HEK293 (cell line): ENCODE data around the gene AMBRA1.

ENCODE experiments used
- IKZF3 ChIP-seq: fragments of 450-650 bp; IDR thresholded peaks from 2 replicates; pipeline ENCODE4 v1.5.0; 2018; ENCODE audit warnings: missing biosample characterization, mild to moderate bottlenecking, missing genetic modification characterization, moderate library complexity
- PRDM2 ChIP-seq: fragments of 450-650 bp; formaldehyde crosslinking; IDR thresholded peaks from 2 replicates; pipeline ENCODE4 v1.5.1; 2016; ENCODE audit warnings: missing biosample characterization, missing genetic modification characterization, borderline replicate concordance
- TSHZ1 ChIP-seq: fragments of 450-650 bp; formaldehyde crosslinking; IDR thresholded peaks from 2 replicates; pipeline ENCODE4 v1.5.1; 2016; ENCODE audit warnings: missing biosample characterization, missing genetic modification characterization, borderline replicate concordance
- WT1 ChIP-seq: fragments of 450-650 bp; formaldehyde crosslinking; IDR thresholded peaks from 2 replicates; pipeline ENCODE4 v1.5.1; 2016; ENCODE audit warnings: missing biosample characterization, missing genetic modification characterization
- ZBTB1 ChIP-seq: fragments of 450-650 bp; formaldehyde crosslinking; IDR thresholded peaks from 2 replicates; pipeline ENCODE4 v1.5.1; 2016; ENCODE audit warnings: missing biosample characterization, missing genetic modification characterization
- ZFHX2 ChIP-seq: fragments of 450-650 bp; formaldehyde crosslinking; conservative IDR thresholded peaks from 2 replicates; pipeline ENCODE4 v1.5.1; 2016; ENCODE audit warnings: missing biosample characterization, missing genetic modification characterization
- ZNF157 ChIP-seq: fragments of 450-650 bp; formaldehyde crosslinking; IDR thresholded peaks from 2 replicates; pipeline ENCODE4 v1.5.1; 2016; ENCODE audit warnings: missing biosample characterization, missing genetic modification characterization
- ZNF175 ChIP-seq: fragments of 450-650 bp; formaldehyde crosslinking; IDR thresholded peaks from 2 replicates; pipeline ENCODE4 v1.5.1; 2016; ENCODE audit warnings: missing biosample characterization, missing genetic modification characterization
- ZNF248 ChIP-seq: fragments of 450-650 bp; formaldehyde crosslinking; IDR thresholded peaks from 2 replicates; pipeline ENCODE4 v1.5.1; 2017; ENCODE audit warnings: missing biosample characterization, missing genetic modification characterization
- ZNF26 ChIP-seq: fragments of 450-650 bp; formaldehyde crosslinking; IDR thresholded peaks from 2 replicates; pipeline ENCODE4 v1.5.1; 2016; ENCODE audit warnings: missing biosample characterization, missing genetic modification characterization
- ZNF335 ChIP-seq: fragments of 450-650 bp; formaldehyde crosslinking; conservative IDR thresholded peaks from 2 replicates; pipeline ENCODE4 v1.5.1; 2016; ENCODE audit warnings: missing biosample characterization, missing genetic modification characterization
- ZNF449 ChIP-seq: fragments of 450-650 bp; formaldehyde crosslinking; IDR thresholded peaks from 2 replicates; pipeline ENCODE4 v1.5.1; 2017; ENCODE audit warnings: missing biosample characterization, mild to moderate bottlenecking, missing genetic modification characterization, moderate library complexity
- ZNF549 ChIP-seq: fragments of 450-650 bp; IDR thresholded peaks from 2 replicates; pipeline ENCODE4 v1.5.1; 2018; ENCODE audit warnings: missing biosample characterization, missing genetic modification characterization, mild to moderate bottlenecking, inconsistent platforms, moderate library complexity
- ZNF624 ChIP-seq: fragments of 450-650 bp; formaldehyde crosslinking; IDR thresholded peaks from 2 replicates; pipeline ENCODE4 v1.5.1; 2017; ENCODE audit warnings: missing biosample characterization, missing genetic modification characterization
- TF ChIP-seq, protein P1 (sequence below): fragments of 450-650 bp; formaldehyde crosslinking; IDR thresholded peaks from 2 replicates; pipeline ENCODE4 v1.5.1; 2016; ENCODE audit warnings: missing biosample characterization, missing genetic modification characterization
- TF ChIP-seq, protein P2 (sequence below): fragments of 450-650 bp; formaldehyde crosslinking; IDR thresholded peaks from 2 replicates; pipeline ENCODE4 v1.5.1; 2016; ENCODE audit warnings: missing biosample characterization, missing genetic modification characterization
- TF ChIP-seq, protein P3 (sequence below): fragments of 450-650 bp; formaldehyde crosslinking; IDR thresholded peaks from 2 replicates; pipeline ENCODE4 v1.5.1; 2017; ENCODE audit warnings: missing biosample characterization, missing genetic modification characterization

Gene AMBRA1

GRCh38 chr11:46361283-46362155 is 232.3 kb downstream of the AMBRA1 start (continued):
- TF ChIP-seq, protein P1, sequence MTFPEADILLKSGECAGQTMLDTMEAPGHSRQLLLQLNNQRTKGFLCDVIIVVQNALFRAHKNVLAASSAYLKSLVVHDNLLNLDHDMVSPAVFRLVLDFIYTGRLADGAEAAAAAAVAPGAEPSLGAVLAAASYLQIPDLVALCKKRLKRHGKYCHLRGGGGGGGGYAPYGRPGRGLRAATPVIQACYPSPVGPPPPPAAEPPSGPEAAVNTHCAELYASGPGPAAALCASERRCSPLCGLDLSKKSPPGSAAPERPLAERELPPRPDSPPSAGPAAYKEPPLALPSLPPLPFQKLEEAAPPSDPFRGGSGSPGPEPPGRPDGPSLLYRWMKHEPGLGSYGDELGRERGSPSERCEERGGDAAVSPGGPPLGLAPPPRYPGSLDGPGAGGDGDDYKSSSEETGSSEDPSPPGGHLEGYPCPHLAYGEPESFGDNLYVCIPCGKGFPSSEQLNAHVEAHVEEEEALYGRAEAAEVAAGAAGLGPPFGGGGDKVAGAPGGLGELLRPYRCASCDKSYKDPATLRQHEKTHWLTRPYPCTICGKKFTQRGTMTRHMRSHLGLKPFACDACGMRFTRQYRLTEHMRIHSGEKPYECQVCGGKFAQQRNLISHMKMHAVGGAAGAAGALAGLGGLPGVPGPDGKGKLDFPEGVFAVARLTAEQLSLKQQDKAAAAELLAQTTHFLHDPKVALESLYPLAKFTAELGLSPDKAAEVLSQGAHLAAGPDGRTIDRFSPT (tag by site-specific recombination): no peak
- TF ChIP-seq ZNF175 (no peak), WT1 (tag by site-specific recombination) (peak; percentile 92), ZBTB1 (tag by site-specific recombination) (no peak), ZNF549 (no peak), ZNF335 (tag by site-specific recombination) (no peak), ZFHX2 (tag by site-specific recombination) (peak; percentile 83), PRDM2 (tag by site-specific recombination) (no peak), ZNF624 (tag by site-specific recombination) (no peak), ZNF248 (no peak), IKZF3 (peak; percentile 48; the same call in 1 of the 2 replicates), ZNF26 (tag by site-specific recombination) (no peak), ZNF449 (tag by site-specific recombination) (no peak), TSHZ1 (tag by site-specific recombination) (no peak), ZNF157 (tag by site-specific recombination) (no peak)
- TF ChIP-seq, protein P2, sequence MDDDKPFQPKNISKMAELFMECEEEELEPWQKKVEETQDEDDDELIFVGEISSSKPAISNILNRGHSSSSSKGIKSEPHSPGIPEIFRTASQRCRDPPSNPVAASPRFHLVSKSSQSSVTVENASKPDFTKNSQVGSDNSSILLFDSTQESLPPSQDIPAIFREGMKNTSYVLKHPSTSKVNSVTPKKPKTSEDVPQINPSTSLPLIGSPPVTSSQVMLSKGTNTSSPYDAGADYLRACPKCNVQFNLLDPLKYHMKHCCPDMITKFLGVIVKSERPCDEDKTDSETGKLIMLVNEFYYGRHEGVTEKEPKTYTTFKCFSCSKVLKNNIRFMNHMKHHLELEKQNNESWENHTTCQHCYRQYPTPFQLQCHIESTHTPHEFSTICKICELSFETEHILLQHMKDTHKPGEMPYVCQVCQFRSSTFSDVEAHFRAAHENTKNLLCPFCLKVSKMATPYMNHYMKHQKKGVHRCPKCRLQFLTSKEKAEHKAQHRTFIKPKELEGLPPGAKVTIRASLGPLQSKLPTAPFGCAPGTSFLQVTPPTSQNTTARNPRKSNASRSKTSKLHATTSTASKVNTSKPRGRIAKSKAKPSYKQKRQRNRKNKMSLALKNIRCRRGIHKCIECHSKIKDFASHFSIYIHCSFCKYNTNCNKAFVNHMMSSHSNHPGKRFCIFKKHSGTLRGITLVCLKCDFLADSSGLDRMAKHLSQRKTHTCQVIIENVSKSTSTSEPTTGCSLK (tag by site-specific recombination): no peak
- TF ChIP-seq, protein P3, sequence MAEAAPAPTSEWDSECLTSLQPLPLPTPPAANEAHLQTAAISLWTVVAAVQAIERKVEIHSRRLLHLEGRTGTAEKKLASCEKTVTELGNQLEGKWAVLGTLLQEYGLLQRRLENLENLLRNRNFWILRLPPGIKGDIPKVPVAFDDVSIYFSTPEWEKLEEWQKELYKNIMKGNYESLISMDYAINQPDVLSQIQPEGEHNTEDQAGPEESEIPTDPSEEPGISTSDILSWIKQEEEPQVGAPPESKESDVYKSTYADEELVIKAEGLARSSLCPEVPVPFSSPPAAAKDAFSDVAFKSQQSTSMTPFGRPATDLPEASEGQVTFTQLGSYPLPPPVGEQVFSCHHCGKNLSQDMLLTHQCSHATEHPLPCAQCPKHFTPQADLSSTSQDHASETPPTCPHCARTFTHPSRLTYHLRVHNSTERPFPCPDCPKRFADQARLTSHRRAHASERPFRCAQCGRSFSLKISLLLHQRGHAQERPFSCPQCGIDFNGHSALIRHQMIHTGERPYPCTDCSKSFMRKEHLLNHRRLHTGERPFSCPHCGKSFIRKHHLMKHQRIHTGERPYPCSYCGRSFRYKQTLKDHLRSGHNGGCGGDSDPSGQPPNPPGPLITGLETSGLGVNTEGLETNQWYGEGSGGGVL: peak; percentile 45
